HG03521 (cell line): Measurements from ENCODE around the gene RBFOX2.
"Not testable (repeated sequence)": the region's sequence is repeated elsewhere in the genome, so short reads cannot be mapped to it uniquely, and the experiment has no call there.

ENCODE experiments used
- ATAC-seq: cut with Tn5 transposase; IDR thresholded peaks from one replicate; pipeline ENCODE4 v1.9.1; 2021; ENCODE audit warnings: mild to moderate bottlenecking, moderate library complexity; ENCODE audit not compliant: unreplicated experiment

The RBFOX2 gene

GRCh38 chr22:36044517-36044916, 15.9 kb upstream of the RBFOX2 start:
- ATAC-seq, result not testable (repeated sequence)

- no peak for ATAC-seq
Measured at GRCh38 chr22:36042240-36042639, 13.6 kb upstream of the RBFOX2 start.

- no peak for ATAC-seq
Measured at GRCh38 chr22:36039125-36039524, 10.5 kb upstream of the RBFOX2 start.

GRCh38 chr22:36037102-36037758, 8.6 kb upstream of the RBFOX2 start:
- no peak for ATAC-seq

- no peak for ATAC-seq
Measured at GRCh38 chr22:36036167-36036624, 7.6 kb upstream of the RBFOX2 start.

GRCh38 chr22:36032611-36033010, 4.0 kb upstream of the RBFOX2 start:
- ATAC-seq, result no peak

- no peak for ATAC-seq
Measured at GRCh38 chr22:36029406-36029755, 757 bp upstream of the RBFOX2 start.

- ATAC-seq, result peak; percentile 36
Measured at GRCh38 chr22:36027935-36028645, 534 bp downstream of the RBFOX2 start.

GRCh38 chr22:36027579-36027934, 1.1 kb downstream of the RBFOX2 start:
- no peak for ATAC-seq

GRCh38 chr22:36026741-36027140, 1.9 kb downstream of the RBFOX2 start:
- no peak for ATAC-seq

- ATAC-seq, result no peak
Measured at GRCh38 chr22:36022697-36023096, 5.9 kb downstream of the RBFOX2 start.

GRCh38 chr22:36022162-36022561, 6.5 kb downstream of the RBFOX2 start:
- ATAC-seq, result no peak

GRCh38 chr22:36021606-36022153, 6.9 kb downstream of the RBFOX2 start:
- ATAC-seq, result no peak

- ATAC-seq, result not testable (repeated sequence)
Measured at GRCh38 chr22:36020865-36021264, 7.8 kb downstream of the RBFOX2 start.

- no peak for ATAC-seq
Measured at GRCh38 chr22:36017651-36018091, 11.0 kb downstream of the RBFOX2 start.

- no peak for ATAC-seq
Measured at GRCh38 chr22:36016684-36017083, 11.9 kb downstream of the RBFOX2 start.

- no peak for ATAC-seq
Measured at GRCh38 chr22:36015811-36016529, 12.7 kb downstream of the RBFOX2 start.

- no peak for ATAC-seq
Measured at GRCh38 chr22:36015155-36015810, 13.3 kb downstream of the RBFOX2 start.

GRCh38 chr22:36014546-36015074, 14.0 kb downstream of the RBFOX2 start:
- ATAC-seq, result no peak

GRCh38 chr22:36012332-36012731, 16.3 kb downstream of the RBFOX2 start:
- ATAC-seq, result no peak

GRCh38 chr22:36010882-36011281, 17.7 kb downstream of the RBFOX2 start:
- ATAC-seq, result no peak
